ENCODE data around the gene ADCK1.
"Not testable (repeated sequence)": the region's sequence is repeated elsewhere in the genome, so short reads cannot be mapped to it uniquely, and the experiment has no call there.

The ADCK1 gene

DNA sequence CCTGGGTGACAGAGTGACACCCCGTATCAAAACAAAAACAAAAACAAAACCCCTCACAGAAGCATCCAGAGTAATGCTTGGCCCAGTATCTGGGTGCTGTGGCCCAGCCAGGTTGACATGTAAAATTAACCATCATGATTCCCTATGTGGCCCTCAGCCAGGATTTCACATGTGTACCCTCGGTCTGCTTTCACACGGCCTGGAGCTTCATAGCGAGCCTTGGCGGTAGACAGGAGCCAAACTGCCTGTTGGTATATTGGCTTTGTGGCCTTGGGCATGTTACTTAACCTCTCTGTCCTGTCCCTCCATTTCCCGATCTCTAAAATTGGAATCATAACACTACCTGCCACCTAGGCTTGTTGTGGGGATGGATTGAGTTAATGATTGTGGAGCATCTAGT is 65.5 kb downstream of the ADCK1 start:
- DNase-seq (ENCODE audit: low read depth in 2 of 2), result no peak

GRCh38 chr14:77866932-77867331 is 67.0 kb downstream of the ADCK1 start:
- no peak for DNase-seq (ENCODE audit: low read depth in 2 of 2)

DNA sequence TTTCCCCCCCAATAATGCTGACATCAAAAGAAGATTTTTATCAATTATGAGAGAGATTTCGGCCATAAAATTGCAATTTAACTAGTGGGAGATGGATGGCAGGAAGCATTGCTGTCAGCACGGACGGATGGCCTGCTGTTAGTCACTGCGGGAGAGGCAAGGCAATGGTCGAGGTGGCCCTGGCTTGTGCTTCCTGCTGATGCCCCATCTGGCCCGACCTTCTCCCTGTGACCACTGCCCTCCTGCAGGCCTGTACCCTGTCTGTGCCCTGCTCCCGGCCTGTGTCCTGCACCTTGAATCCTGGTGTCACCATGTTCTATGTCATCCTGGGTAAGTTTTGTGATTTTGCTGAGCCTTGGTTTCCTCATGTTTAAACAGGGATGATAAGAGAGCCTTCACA is 67.6 kb downstream of the ADCK1 start:
- no peak for DNase-seq (ENCODE audit: low read depth in 2 of 2)

DNA sequence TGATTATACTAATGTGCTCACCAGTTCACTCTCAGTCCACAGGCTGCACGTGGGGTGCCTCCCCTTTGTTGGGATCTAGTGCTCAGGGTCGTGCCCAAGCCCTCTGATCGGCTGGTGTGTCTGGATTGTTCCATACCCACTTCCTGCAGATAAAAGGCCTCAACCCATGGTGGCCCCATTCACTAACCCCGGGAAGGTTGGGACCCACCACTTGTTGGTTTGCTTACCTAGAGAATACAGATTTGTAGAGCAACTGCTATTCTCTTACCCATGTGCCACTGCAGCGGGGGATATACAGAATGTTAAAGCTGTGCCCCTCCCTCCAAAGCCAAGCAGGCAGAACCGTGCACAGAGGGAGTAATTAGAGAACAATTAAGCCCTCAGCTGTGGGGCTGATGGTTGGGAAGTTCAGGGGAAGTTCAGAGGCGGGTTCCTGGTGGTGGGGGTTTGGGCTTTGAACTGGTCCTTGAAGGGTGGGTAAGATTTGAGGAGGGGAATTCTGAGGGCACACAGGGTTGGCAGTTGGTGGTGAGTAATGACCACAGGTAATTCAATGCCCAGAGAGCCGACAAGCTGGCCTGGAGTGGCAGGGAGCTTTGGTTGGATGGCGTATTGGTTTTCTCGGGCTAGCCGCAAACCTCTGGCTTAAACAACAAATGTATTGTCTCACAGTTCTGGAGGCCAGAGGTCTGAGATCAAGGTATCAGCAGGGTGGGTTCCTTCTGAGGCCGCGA is 68.8 kb downstream of the ADCK1 start:
- no peak for DNase-seq (ENCODE audit: low read depth in 2 of 2)

GRCh38 chr14:77869340-77869739 is 69.4 kb downstream of the ADCK1 start:
- DNase-seq (ENCODE audit: low read depth in 2 of 2), result no peak

- DNase-seq (ENCODE audit: low read depth in 2 of 2), result no peak
These were observed 70.7 kb downstream of the ADCK1 start for GRCh38 chr14:77870646-77871045.

DNA sequence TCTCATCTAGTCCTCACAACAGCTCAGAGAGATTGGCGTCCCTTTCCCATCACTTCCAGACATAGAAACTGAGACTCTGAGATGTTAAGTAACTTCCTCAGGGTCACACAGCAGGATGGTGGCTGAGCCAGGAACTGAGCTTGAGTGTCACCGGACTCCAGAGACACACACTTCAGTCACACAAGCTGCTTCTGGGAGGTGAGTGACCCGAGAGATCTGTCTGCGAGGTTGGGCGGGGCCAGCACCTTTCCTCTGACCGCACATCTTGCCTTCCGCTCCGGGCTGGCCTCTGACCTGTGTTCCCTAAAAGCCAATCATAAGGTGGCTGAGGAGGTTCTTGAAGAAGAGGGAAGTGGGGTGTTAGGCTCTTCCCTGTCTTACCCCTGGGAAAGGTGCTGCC is 72.2 kb downstream of the ADCK1 start:
- no peak for DNase-seq (ENCODE audit: low read depth in 2 of 2)

DNA sequence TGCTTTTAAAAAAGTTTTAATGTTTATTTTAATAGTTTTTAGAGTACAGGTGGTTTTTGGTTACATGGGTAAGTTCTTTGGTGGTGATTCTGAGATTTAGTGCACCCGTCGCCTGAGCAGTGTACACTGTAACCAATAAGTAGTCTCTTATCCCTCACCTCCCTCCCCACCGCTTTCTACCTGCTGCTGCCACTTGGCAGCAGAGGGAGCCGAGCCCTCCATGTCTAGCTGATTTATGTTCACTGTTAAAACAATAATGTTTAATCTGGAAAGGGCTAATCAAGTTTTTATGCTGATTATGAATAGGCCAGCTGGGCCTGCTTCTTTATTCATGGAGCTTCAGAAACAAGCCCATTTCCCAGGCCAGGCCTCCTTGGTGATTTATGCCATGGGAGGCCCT is 73.1 kb downstream of the ADCK1 start:
- DNase-seq (ENCODE audit: low read depth in 2 of 2), result no peak

DNA sequence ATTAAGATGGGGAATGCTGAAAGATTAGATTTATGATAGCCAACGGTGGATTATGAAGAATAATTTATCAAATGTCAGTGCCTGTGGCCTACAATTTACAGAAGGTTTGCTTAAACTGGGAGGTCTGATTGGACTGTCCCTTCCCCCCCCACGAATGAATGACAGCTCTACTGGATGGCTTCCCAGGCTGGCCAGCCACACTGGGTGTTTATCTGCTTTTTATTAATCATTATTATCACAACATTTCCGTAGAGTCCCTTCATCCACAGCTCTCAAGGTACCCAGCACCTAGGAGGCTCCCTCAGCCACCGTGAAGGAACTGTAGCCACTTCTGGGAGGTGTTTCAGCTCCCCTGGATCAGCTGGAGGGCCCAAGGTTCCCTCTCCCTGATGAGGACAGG is 78.9 kb downstream of the ADCK1 start:
- DNase-seq (ENCODE audit: low read depth in 2 of 2), result no peak

- no peak for DNase-seq (ENCODE audit: low read depth in 2 of 2)
These were observed 80.1 kb downstream of the ADCK1 start for GRCh38 chr14:77880056-77880455.

GRCh38 chr14:77882098-77882497 is 82.2 kb downstream of the ADCK1 start:
- no peak for DNase-seq (ENCODE audit: low read depth in 2 of 2)

DNA sequence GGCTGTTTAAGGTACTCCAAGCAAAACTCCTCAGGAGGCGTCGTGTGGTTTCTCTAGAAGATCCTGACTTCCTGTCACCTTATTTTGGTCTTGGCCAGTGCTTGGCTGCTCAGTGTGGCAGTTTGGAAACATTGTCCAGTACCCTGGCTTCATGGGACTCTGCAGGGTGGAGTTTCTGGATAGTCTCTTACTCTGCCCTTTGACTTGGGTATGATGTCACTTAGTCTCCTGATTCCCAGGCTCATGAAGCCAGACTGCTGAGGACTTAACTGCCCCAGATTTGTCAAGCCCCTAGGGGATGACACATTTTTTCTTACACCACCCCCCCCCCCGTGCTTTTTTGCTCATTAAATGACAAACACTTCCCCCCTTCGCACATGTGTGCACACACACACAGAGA is 82.7 kb downstream of the ADCK1 start:
- DNase-seq (ENCODE audit: low read depth in 2 of 2), result no peak

- no peak for DNase-seq (ENCODE audit: low read depth in 2 of 2)
These were observed 83.4 kb downstream of the ADCK1 start for GRCh38 chr14:77883131-77883846.

GRCh38 chr14:77883847-77884238 is 83.9 kb downstream of the ADCK1 start:
- DNase-seq (ENCODE audit: low read depth in 2 of 2), result no peak

- DNase-seq (ENCODE audit: low read depth in 2 of 2), result no peak
These were observed 85.5 kb downstream of the ADCK1 start for GRCh38 chr14:77885367-77885766.

GRCh38 chr14:77886010-77886409 is 86.1 kb downstream of the ADCK1 start:
- no peak for DNase-seq (ENCODE audit: low read depth in 2 of 2)

GRCh38 chr14:77888903-77889302 is 89.0 kb downstream of the ADCK1 start:
- DNase-seq (ENCODE audit: low read depth in 2 of 2), result not testable (repeated sequence)

- DNase-seq (ENCODE audit: low read depth in 2 of 2), result no peak
These were observed 90.1 kb downstream of the ADCK1 start for GRCh38 chr14:77889971-77890442.

- no peak for DNase-seq (ENCODE audit: low read depth in 2 of 2)
These were observed 91.0 kb downstream of the ADCK1 start for GRCh38 chr14:77890873-77891272.

- no peak for DNase-seq (ENCODE audit: low read depth in 2 of 2)
These were observed 92.5 kb downstream of the ADCK1 start for GRCh38 chr14:77892381-77892871.

DNA sequence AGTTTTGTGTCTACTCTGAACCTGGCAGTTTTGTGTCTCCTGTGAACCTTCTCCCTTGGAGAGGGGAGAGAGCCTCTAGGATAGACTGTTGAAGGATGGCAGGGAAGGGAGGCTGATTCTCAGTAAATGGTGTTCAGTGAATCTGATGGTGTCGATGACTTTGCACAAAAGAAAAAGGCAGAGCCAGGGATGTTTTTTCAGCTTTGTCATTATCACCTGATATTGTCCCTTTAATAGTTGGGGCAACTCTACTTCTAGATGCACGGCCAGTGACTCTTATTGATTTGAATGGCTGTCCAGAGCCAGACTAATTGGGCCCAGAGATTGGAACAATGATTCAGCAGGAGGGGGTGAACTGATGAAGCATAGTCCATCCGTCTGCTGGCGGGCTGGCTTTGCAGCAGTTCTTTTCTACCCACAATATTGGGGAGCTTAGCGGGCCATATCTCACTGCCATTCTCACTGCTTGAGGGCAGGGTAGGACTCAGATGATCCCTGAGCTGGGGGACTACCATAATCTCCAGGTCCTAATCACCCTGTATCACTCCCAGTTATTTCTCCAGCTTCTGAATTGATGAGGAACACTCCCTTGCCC is 93.1 kb downstream of the ADCK1 start:
- no peak for DNase-seq (ENCODE audit: low read depth in 2 of 2)

DNA sequence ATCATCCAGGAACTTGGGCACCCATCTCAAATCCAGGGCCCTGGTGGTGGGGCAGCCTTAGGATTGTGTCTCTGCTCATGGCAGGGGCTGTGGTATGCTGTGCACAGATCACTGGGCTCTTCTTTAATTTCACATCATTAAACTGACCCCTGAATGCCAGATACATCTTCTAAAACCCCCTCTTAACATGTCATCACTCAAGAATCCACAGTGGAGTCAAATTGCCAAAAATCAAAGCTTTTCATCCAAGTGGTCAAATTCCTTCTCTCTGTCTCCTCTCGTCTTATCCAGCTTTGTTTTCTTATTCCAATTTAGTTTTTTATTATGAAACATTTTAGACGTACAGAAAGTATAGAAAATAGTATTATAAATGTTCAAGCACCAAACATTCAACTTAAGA is 97.5 kb downstream of the ADCK1 start:
- no peak for DNase-seq (ENCODE audit: low read depth in 2 of 2)

- DNase-seq (ENCODE audit: low read depth in 2 of 2), result no peak
These were observed 102.9 kb downstream of the ADCK1 start for GRCh38 chr14:77902811-77903210.
